Fibroblast of lung (primary cell): ENCODE measurements around the gene KRTAP21-1. TPM values are rescaled to one million over a fixed set of nuclear protein-coding genes. Genes with fewer than 3 reads are reported as not detected.

ENCODE experiments used
- DNase-seq, 2 donors: peaks; one replicate each; pipeline versions ENCODE4 v3.0.0 to v3.0.0-alpha.2; 2010; ENCODE audit warnings: low read depth in 2 of 2
- H2AFZ ChIP-seq: 2 replicates; pipeline ENCODE4 v1.5.1; 2012; ENCODE audit warnings: low read length, control low read depth, inconsistent platforms
- H3K27ac ChIP-seq: 2 replicates; pipeline ENCODE4 v1.5.1; 2011; ENCODE audit warnings: low read length, control low read depth; ENCODE audit not compliant: insufficient read depth
- H3K27me3 ChIP-seq: 2 replicates; pipeline ENCODE4 v1.5.1; 2011; ENCODE audit warnings: mild to moderate bottlenecking, low read length; ENCODE audit not compliant: control insufficient read depth, insufficient read depth
- H3K36me3 ChIP-seq: 2 replicates; pipeline ENCODE4 v1.5.1; 2011; ENCODE audit warnings: low read length; ENCODE audit not compliant: control insufficient read depth, insufficient read depth
- H3K4me1 ChIP-seq: 2 replicates; pipeline ENCODE4 v1.5.1; 2011; ENCODE audit warnings: low read length; ENCODE audit not compliant: control insufficient read depth, insufficient read depth; ENCODE audit errors: extremely low read depth
- H3K4me2 ChIP-seq: 2 replicates; pipeline ENCODE4 v1.5.1; 2011; ENCODE audit warnings: low read length, control low read depth; ENCODE audit not compliant: insufficient read depth; ENCODE audit errors: extremely low read depth
- H3K4me3 ChIP-seq, 4 experiments: fragments of 200-600 bp in 1 of 4; sonication (generic) in 1 of 4; replicated peaks in 1 of 4; 2 replicates each; pipeline ENCODE4 v1.5.1; 2011 to 2016; ENCODE audit warnings: low read length in 4 of 4, low read depth in 3 of 4, mild to moderate bottlenecking in 3 of 4, control low read depth in 2 of 4, inconsistent platforms in 1 of 4, mixed read lengths in 1 of 4; ENCODE audit not compliant: insufficient read depth in 1 of 4; ENCODE audit errors: control extremely low read depth in 1 of 4
- H3K79me2 ChIP-seq: 2 replicates; pipeline ENCODE4 v1.5.1; 2012; ENCODE audit warnings: mild to moderate bottlenecking, low read length, inconsistent platforms; ENCODE audit not compliant: control insufficient read depth, insufficient read depth
- H3K9ac ChIP-seq: 2 replicates; pipeline ENCODE4 v1.5.1; 2011; ENCODE audit warnings: mild to moderate bottlenecking, low read length, control low read depth; ENCODE audit not compliant: insufficient read depth
- H3K9me3 ChIP-seq: 2 replicates; pipeline ENCODE4 v1.5.1; 2012; ENCODE audit warnings: low read depth, low read length; ENCODE audit not compliant: control insufficient read depth, insufficient read depth
- H4K20me1 ChIP-seq: 2 replicates; pipeline ENCODE4 v1.5.1; 2011; ENCODE audit warnings: low read length; ENCODE audit not compliant: control insufficient read depth, insufficient read depth; ENCODE audit errors: extremely low read depth
- CTCF ChIP-seq, 2 donors: IDR thresholded peaks in 1 of 2; conservative IDR thresholded peaks in 1 of 2; 1 replicate in 1 of 2; 2 replicates in 1 of 2; pipeline ENCODE4 v1.5.1; 2011 to 2012; ENCODE audit warnings: low read length in 2 of 2, control low read depth in 1 of 2, inconsistent platforms in 1 of 2, low read depth in 1 of 2, mild to moderate bottlenecking in 1 of 2
- EZH2 ChIP-seq: IDR thresholded peaks from 2 replicates; pipeline ENCODE4 v1.5.1; 2012; ENCODE audit warnings: low read length, control low read depth, mild to moderate bottlenecking; ENCODE audit errors: missing control alignments
- polyA plus RNA-seq, 2 donors: library from polyadenylated mRNA; depleted of rRNA in 1 of 2; stranded (reverse) in 1 of 2; unstranded in 1 of 2; fragments of >200 nt; gene quantifications; 2 replicates each; pipeline ENCODE4 v1.2.1, GENCODE V29; 2011 to 2012; ENCODE audit warnings: missing spikeins in 1 of 2
- total RNA-seq: library from RNA; depleted of rRNA; stranded (reverse); fragments of >200 nt; gene quantifications from 2 replicates; pipeline ENCODE4 v1.2.1, GENCODE V29; 2014

Gene KRTAP21-1
- total and polyA plus RNA-seq, 2 donors (not counting 1 experiment from before 2014, with no cell fraction given), result not detected

DNA sequence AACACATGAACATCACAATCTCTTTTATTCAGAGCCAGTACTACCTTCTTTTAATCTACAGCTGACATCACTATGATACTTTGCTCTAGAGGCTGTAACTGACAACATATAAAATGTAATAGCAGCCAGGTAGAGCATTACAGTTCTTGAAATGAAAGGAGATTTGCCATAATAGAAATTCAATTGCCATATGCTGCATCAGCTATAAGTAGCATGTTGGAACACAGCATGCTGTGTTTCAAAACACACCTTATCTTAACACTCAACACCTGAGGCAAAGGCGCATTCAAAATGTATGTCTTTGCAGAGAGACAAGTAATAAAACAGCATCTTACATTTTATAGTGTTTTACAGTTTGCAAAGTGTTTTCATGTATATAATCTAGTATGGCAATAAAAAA, 24.0 kb upstream of the KRTAP21-1 start:
- Histone ChIP-seq H3K36me3 (no peaks in the 10 kb centered on the region), H3K4me3 (no peak overlapping the region), H3K4me2 (no peak overlapping the region), H3K9me3 (no peaks in the 10 kb centered on the region), H3K4me1 (no peaks in the 10 kb centered on the region), H4K20me1 (no peaks in the 10 kb centered on the region), H3K79me2 (no peaks in the 10 kb centered on the region), H2AFZ (no peak overlapping the region), H3K27ac (no peak overlapping the region), H3K27me3 (no peaks in the 10 kb centered on the region), H3K9ac (no peak overlapping the region)
- no peak for TF ChIP-seq EZH2
- TF ChIP-seq CTCF (conservative IDR thresholded peaks at IDR 0.05 in 1 of 2, IDR thresholded peaks at IDR 0.05 in 1 of 2; ENCODE audit: low read depth in 1 of 2, low read length in 2 of 2), result no peak
- DNase-seq, result no peak

GRCh38 chr21:30769724-30770431, 14.7 kb upstream of the KRTAP21-1 start:
- H3K4me1 ChIP-seq, result no peaks in the 10 kb centered on the region
- H3K4me3 ChIP-seq, result no peak overlapping the region
- no peaks in the 10 kb centered on the region for H3K9me3 ChIP-seq
- TF ChIP-seq EZH2 (no peak), CTCF (conservative IDR thresholded peaks at IDR 0.05 in 1 of 2, IDR thresholded peaks at IDR 0.05 in 1 of 2; ENCODE audit: low read depth in 1 of 2, low read length in 2 of 2) (no peak)
- no peak overlapping the region for H3K27ac ChIP-seq
- no peak for DNase-seq
- H4K20me1 ChIP-seq, result no peaks in the 10 kb centered on the region
- no peak overlapping the region for H3K9ac ChIP-seq
- H3K79me2 ChIP-seq, result no peaks in the 10 kb centered on the region
- no peaks in the 10 kb centered on the region for H3K27me3 ChIP-seq
- no peak overlapping the region for H2AFZ ChIP-seq
- no peak overlapping the region for H3K4me2 ChIP-seq
- no peaks in the 10 kb centered on the region for H3K36me3 ChIP-seq

DNA sequence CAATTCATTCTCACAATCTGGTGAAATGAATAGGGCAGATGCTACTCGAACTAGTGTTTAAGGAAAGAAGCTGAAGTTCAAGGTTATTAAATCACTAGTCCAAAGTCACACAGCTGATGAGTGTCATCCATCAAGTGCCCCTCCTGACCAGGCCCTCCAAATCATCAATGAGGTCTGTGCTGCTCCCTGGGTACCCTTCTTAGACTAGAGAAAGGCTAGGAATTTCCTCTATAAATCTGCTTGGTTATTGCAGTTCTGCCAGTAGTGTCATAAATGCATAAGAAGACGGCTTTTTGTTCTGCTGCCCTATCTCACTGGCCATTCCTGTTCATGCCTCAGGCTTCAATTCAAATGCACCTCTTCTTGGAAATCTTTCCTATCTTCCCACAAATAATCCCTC, 5.5 kb upstream of the KRTAP21-1 start:
- H3K4me3 ChIP-seq, result no peak overlapping the region
- no peaks in the 10 kb centered on the region for H4K20me1 ChIP-seq
- TF ChIP-seq CTCF (conservative IDR thresholded peaks at IDR 0.05 in 1 of 2, IDR thresholded peaks at IDR 0.05 in 1 of 2; ENCODE audit: low read depth in 1 of 2, low read length in 2 of 2) (no peak), EZH2 (no peak)
- no peaks in the 10 kb centered on the region for H3K79me2 ChIP-seq
- no peak overlapping the region for H2AFZ ChIP-seq
- H3K9me3 ChIP-seq, result no peaks in the 10 kb centered on the region
- H3K9ac ChIP-seq, result no peak overlapping the region
- H3K27ac ChIP-seq, result no peak overlapping the region
- no peaks in the 10 kb centered on the region for H3K36me3 ChIP-seq
- H3K27me3 ChIP-seq, result no peaks in the 10 kb centered on the region
- H3K4me1 ChIP-seq, result no peaks in the 10 kb centered on the region
- DNase-seq, result no peak
- no peak overlapping the region for H3K4me2 ChIP-seq
